ENCODE measurements around the gene TARBP1.
"Not testable (repeated sequence)": the region's sequence is repeated elsewhere in the genome, so short reads cannot be mapped to it uniquely, and the experiment has no call there.

TARBP1 gene

DNA sequence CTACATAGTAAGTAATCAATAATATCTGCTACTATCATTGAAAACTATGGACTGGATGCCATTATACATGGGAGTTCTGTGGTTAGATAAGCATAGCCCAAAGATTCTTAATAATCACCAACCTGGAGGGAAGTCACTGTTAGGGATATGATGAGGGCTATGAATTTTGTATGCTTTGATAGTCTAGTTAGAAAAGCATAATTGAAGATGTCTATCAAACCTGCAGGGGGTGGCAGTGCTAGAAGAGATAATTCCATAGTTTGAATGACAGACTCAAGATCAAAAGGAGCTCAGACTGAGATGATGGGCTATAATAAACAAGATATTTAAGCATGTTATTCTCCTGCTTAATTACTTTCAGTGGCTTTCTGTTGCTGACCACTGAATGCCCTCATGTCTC, 121.1 kb downstream of the TARBP1 start:
- DNase-seq (ENCODE audit: extremely low read depth, insufficient read length) = no peak
- H3K27me3 ChIP-seq (replicated peaks; ENCODE audit: control insufficient read depth, insufficient read depth, low read length) = no peaks in the 10 kb centered on the region
- peak overlapping the region; percentile 65 for H3K4me3 ChIP-seq (replicated peaks; ENCODE audit: low read depth, low read length)
- no peaks in the 10 kb centered on the region for H3K36me3 ChIP-seq (ENCODE audit: control insufficient read depth, insufficient read depth, low read length)
- TF ChIP-seq, protein P1, sequence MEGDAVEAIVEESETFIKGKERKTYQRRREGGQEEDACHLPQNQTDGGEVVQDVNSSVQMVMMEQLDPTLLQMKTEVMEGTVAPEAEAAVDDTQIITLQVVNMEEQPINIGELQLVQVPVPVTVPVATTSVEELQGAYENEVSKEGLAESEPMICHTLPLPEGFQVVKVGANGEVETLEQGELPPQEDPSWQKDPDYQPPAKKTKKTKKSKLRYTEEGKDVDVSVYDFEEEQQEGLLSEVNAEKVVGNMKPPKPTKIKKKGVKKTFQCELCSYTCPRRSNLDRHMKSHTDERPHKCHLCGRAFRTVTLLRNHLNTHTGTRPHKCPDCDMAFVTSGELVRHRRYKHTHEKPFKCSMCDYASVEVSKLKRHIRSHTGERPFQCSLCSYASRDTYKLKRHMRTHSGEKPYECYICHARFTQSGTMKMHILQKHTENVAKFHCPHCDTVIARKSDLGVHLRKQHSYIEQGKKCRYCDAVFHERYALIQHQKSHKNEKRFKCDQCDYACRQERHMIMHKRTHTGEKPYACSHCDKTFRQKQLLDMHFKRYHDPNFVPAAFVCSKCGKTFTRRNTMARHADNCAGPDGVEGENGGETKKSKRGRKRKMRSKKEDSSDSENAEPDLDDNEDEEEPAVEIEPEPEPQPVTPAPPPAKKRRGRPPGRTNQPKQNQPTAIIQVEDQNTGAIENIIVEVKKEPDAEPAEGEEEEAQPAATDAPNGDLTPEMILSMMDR (IDR thresholded peaks at IDR 0.05; ENCODE audit: insufficient read depth, low read length, poor library complexity, severe bottlenecking) = no peak

DNA sequence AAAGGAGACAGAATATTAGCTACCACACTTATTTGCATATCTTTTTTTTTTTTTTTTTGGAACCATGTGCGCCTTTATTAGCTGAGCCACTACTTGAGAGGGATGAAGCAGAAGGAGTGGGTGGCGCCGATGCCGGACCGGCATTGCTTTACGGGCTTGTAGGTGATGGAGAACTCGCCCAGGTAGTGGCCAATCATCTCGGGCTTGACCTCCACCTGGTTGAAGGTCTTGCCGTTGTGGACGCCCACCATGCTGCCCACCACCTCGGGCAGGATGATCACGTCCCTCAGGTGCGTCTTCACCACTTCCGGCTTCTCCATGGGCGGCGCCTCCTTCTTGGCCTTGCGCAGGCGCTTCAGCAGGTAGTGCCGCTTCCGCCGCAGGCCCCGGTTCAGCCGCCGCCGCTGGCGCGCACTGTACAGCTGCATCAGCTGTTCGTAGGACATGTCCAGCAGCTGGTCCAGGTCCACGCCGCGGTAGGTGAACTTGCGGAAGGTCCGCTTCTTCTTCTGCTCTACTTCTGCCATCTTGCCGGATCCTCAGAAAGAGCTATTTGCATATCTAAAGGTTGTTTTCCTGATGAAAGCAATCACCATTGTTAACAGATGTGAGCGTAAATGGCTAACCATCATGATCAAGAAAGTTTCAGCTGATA, 122.2 kb downstream of the TARBP1 start:
- H3K36me3 ChIP-seq (ENCODE audit: control insufficient read depth, insufficient read depth, low read length); H3K27me3 ChIP-seq (replicated peaks; ENCODE audit: control insufficient read depth, insufficient read depth, low read length): not testable (repeated sequence)
- H3K4me3 ChIP-seq (replicated peaks; ENCODE audit: low read depth, low read length) = peak overlapping the region; percentile 65
- DNase-seq (ENCODE audit: extremely low read depth, insufficient read length) = peak; percentile 74

DNA sequence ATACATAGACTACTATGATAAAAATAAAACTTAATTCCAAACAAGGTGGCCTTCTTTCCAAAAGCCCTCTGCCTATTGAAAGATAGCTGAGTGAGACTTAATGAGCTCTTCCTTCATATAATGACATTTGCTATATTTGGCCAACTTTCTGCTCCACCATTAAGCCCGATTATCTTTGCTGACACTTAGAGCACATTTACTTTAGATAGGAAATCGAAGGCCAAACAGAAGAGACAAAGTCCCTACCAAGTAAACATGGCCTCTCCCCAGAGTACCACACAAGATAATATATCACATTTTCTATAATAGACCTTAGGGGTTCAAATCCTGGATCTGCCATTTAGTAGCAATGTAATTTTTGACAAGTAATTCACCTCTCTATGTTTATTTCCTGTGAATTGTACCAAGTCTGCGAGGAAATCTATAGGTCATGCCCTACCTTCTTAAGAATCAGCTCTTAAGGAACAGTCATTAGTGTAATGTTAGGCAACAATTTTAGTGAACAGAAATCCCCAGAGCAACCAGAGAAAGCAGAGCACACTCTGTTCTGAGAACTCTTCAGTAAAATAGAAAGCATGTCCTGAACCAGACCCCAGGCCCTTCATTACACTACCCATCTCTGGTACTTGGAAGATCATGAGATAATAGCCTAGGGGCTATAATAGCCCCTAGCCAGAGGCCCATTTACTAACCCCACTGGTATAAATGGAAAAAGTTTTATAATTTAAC, 123.0 kb downstream of the TARBP1 start:
- TF ChIP-seq, protein P1 (IDR thresholded peaks at IDR 0.05; ENCODE audit: insufficient read depth, low read length, poor library complexity, severe bottlenecking) = no peak
- no peak for DNase-seq (ENCODE audit: extremely low read depth, insufficient read length)
- Histone ChIP-seq H3K36me3 (ENCODE audit: control insufficient read depth, insufficient read depth, low read length) (no peaks in the 10 kb centered on the region), H3K4me3 (replicated peaks; ENCODE audit: low read depth, low read length) (no peak overlapping the region), H3K27me3 (replicated peaks; ENCODE audit: control insufficient read depth, insufficient read depth, low read length) (no peaks in the 10 kb centered on the region)

DNA sequence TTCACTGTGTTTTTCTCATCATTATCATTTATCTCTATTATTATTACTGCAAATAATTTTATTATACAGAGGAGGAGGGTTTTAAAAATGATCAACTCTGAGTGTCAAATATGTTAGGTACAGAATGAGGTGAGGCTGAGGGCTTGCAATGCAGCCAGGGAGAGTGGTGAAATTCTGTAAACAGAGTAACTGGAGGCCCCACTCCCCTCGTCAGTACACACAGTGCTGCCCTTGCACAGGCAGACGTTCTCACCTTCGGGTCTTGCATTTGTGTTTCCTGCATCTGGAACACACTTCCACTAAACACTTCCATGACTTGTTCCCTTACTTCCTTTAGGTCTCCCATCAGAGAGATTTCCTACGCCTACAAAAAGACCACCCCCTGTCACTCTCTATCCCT, 130.0 kb downstream of the TARBP1 start:
- H3K27me3 ChIP-seq (replicated peaks; ENCODE audit: control insufficient read depth, insufficient read depth, low read length) = no peaks in the 10 kb centered on the region
- TF ChIP-seq, protein P1 (IDR thresholded peaks at IDR 0.05; ENCODE audit: insufficient read depth, low read length, poor library complexity, severe bottlenecking) = no peak
- H3K4me3 ChIP-seq (replicated peaks; ENCODE audit: low read depth, low read length) = no peak overlapping the region
- H3K36me3 ChIP-seq (ENCODE audit: control insufficient read depth, insufficient read depth, low read length) = no peaks in the 10 kb centered on the region
- no peak for DNase-seq (ENCODE audit: extremely low read depth, insufficient read length)

DNA sequence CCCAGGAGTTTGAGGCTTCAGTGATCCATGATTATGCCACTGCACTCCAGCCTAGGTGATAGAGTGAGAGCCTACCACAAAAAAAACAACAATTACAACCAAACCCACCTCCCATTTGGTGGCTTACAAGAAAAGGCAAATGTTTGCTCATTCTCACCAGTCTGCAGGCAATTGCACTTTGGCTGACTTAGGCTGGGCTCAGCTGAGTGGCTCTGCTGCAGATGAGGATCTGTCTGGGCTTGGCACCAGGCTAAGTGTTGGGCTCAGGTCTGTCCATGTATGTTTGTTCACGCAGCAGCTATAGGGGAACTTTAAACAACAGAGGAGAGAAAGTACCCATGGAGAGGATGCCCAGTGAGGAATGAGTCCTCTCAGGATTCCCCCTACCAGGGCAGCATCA, 133.7 kb downstream of the TARBP1 start:
- Histone ChIP-seq H3K4me3 (replicated peaks; ENCODE audit: low read depth, low read length) (no peak overlapping the region), H3K27me3 (replicated peaks; ENCODE audit: control insufficient read depth, insufficient read depth, low read length) (no peaks in the 10 kb centered on the region), H3K36me3 (ENCODE audit: control insufficient read depth, insufficient read depth, low read length) (no peaks in the 10 kb centered on the region)
- TF ChIP-seq, protein P1 (IDR thresholded peaks at IDR 0.05; ENCODE audit: insufficient read depth, low read length, poor library complexity, severe bottlenecking) = no peak
- no peak for DNase-seq (ENCODE audit: extremely low read depth, insufficient read length)

DNA sequence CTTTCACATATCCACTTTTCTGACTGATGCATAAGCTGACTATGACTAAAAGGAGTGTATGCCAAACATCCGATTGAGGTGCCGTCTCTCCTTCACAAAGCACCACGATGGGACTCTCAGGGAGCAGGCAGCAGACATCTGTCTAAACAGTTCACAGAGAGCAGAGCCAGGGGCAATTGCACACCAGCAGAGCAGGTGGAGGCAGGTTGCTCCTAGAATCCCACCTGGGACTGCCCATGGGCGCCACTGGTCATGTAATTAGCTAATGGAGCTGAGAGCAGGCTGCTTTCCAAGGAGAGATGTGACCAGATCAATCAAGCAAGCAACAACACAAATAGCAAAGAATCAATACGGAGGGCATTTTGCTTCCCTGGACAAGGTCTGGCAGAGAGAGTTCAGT, 136.2 kb downstream of the TARBP1 start:
- TF ChIP-seq, protein P1 (IDR thresholded peaks at IDR 0.05; ENCODE audit: insufficient read depth, low read length, poor library complexity, severe bottlenecking) = no peak
- no peaks in the 10 kb centered on the region for H3K27me3 ChIP-seq (replicated peaks; ENCODE audit: control insufficient read depth, insufficient read depth, low read length)
- no peak overlapping the region for H3K4me3 ChIP-seq (replicated peaks; ENCODE audit: low read depth, low read length)
- no peaks in the 10 kb centered on the region for H3K36me3 ChIP-seq (ENCODE audit: control insufficient read depth, insufficient read depth, low read length)
- DNase-seq (ENCODE audit: extremely low read depth, insufficient read length) = no peak

Data from GM06990 (cell line).